Kidney (tissue), 14 donors: ENCODE data around the gene CRB3. TPM values are rescaled to one million over a fixed set of nuclear protein-coding genes. Genes with fewer than 3 reads are reported as not detected.

Experiments
- DNase-seq, 5 donors: peaks; one replicate each; pipeline ENCODE4 v3.0.0-alpha.2; 2013 to 2020
- FAIRE-seq: peaks from 2 replicates; lab custom pipeline; 2012; peaks lifted over from hg19 to GRCh38; lab: Jason Lieb, UNC
- H3K27ac ChIP-seq, 2 donors: one replicate each; pipeline ENCODE4 v1.7.0; 2013; ENCODE audit warnings: low read depth in 2 of 2, low read length in 2 of 2, inconsistent platforms in 1 of 2
- H3K27me3 ChIP-seq: one replicate; pipeline ENCODE4 v1.7.1; 2013; ENCODE audit warnings: low read length, inconsistent platforms; ENCODE audit not compliant: control insufficient read depth, insufficient read depth
- H3K36me3 ChIP-seq, 3 donors: one replicate each; pipeline versions ENCODE4 v1.7.0 to v1.7.1; 2013; ENCODE audit warnings: low read length in 3 of 3, control low read depth in 1 of 3, inconsistent platforms in 1 of 3; ENCODE audit not compliant: insufficient read depth in 3 of 3, control insufficient read depth in 2 of 3
- H3K4me1 ChIP-seq, 3 donors: one replicate each; pipeline versions ENCODE4 v1.7.0 to v1.7.1; 2013; ENCODE audit warnings: low read length in 3 of 3, inconsistent platforms in 1 of 3, low read depth in 1 of 3; ENCODE audit not compliant: control insufficient read depth in 2 of 3, insufficient read depth in 2 of 3
- H3K4me3 ChIP-seq, 3 donors: one replicate each; pipeline versions ENCODE4 v1.7.0 to v1.8.1; 2013; ENCODE audit warnings: low read length in 3 of 3, control low read depth in 1 of 3, inconsistent platforms in 1 of 3
- H3K9ac ChIP-seq, 3 donors: one replicate each; pipeline versions ENCODE4 v1.7.0 to v1.7.1; 2013; ENCODE audit warnings: low read length in 3 of 3, control low read depth in 1 of 3, inconsistent platforms in 1 of 3
- H3K9me3 ChIP-seq, 3 donors: one replicate each; pipeline versions ENCODE4 v1.7.0 to v1.7.1; 2013; ENCODE audit warnings: low read length in 3 of 3, control low read depth in 1 of 3, inconsistent platforms in 1 of 3; ENCODE audit not compliant: control insufficient read depth in 2 of 3, insufficient read depth in 1 of 3
- intact Hi-C: fragments of 100-400 bp; cut with DNase I; formaldehyde crosslinking; loops from one replicate; pipeline ENCODE4 v1.11.1; 2022
- polyA plus RNA-seq: library from polyadenylated mRNA; stranded (reverse); fragments of 350-450 nt; fragmentation: Illumina TruSeq; extraction: RNeasy Lipid Tissue Mini Kit (QIAGEN cat#74804); gene quantifications from one replicate; pipeline ENCODE4 v1.2.3, GENCODE V29; 2014; ENCODE audit warnings: low read depth, low replicate concordance; ENCODE audit not compliant: insufficient read depth
- total RNA-seq: library from RNA; stranded (reverse); fragmentation: NEBNext Ultra II Directional; extraction: Animal tissue kit (Norgen Biotek cat#: 25700); gene quantifications from one replicate; pipeline ENCODE4 v1.2.1, GENCODE V29; 2021
- TF ChIP-seq, protein P1 (sequence below): IDR thresholded peaks from 3 replicates; pipeline ENCODE4 v1.5.1; 2012; ENCODE audit warnings: mild to moderate bottlenecking, moderate library complexity, borderline replicate concordance; ENCODE audit not compliant: insufficient read depth; ENCODE audit errors: extremely low read depth
- donor health status: control.
- donor health status: control.
- donor health status: control.
- donor health status: control.
- donor health status: control.
- donor health status: DM: yes; HTN: yes; CAD: no.
- donor health status: Normal renal cell carcinoma (clear cell type).

CRB3 gene
- total and polyA plus RNA-seq, 2 donors from 2014 or later = 51.9 to 58.2 TPM

DNA sequence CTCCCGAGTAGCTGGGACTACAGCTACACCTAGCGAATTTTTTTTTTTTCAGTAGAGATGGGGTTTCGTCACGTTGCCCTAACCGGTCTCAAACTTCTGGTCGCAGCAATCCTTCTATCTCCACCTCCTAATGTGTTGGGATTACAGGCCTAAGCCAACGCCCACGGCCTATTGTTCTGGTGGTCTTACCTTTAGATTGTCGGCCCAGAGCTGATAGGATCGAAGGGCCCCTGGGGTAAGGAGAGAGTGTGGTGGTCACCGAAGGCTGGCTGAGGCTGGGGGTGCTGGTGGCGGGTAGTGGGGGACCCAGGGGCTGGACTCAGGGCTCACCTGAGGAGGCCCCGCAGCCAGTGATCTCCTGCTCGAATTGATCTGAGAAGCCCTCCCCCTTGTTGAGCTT is 7.0 kb downstream of the CRB3 start:
- no peak overlapping the region for H3K27ac ChIP-seq
- H3K36me3 ChIP-seq = peaks cover 0 to 8% (median 5%) of the 10 kb centered on the region in 3 donors
- H3K4me1 ChIP-seq = peaks cover 0 to 3% (median 0%) of the 10 kb centered on the region in 3 donors
- H3K4me3 ChIP-seq = no peak overlapping the region
- FAIRE-seq (no peak), DNase-seq (no peak)
- intact Hi-C loops = no loop called here
- H3K27me3 ChIP-seq = peaks cover 2% of the 10 kb centered on the region
- TF ChIP-seq, protein P1, sequence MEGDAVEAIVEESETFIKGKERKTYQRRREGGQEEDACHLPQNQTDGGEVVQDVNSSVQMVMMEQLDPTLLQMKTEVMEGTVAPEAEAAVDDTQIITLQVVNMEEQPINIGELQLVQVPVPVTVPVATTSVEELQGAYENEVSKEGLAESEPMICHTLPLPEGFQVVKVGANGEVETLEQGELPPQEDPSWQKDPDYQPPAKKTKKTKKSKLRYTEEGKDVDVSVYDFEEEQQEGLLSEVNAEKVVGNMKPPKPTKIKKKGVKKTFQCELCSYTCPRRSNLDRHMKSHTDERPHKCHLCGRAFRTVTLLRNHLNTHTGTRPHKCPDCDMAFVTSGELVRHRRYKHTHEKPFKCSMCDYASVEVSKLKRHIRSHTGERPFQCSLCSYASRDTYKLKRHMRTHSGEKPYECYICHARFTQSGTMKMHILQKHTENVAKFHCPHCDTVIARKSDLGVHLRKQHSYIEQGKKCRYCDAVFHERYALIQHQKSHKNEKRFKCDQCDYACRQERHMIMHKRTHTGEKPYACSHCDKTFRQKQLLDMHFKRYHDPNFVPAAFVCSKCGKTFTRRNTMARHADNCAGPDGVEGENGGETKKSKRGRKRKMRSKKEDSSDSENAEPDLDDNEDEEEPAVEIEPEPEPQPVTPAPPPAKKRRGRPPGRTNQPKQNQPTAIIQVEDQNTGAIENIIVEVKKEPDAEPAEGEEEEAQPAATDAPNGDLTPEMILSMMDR = no peak
- H3K9me3 ChIP-seq = no peaks in the 10 kb centered on the region
- H3K9ac ChIP-seq = no peak overlapping the region

DNA sequence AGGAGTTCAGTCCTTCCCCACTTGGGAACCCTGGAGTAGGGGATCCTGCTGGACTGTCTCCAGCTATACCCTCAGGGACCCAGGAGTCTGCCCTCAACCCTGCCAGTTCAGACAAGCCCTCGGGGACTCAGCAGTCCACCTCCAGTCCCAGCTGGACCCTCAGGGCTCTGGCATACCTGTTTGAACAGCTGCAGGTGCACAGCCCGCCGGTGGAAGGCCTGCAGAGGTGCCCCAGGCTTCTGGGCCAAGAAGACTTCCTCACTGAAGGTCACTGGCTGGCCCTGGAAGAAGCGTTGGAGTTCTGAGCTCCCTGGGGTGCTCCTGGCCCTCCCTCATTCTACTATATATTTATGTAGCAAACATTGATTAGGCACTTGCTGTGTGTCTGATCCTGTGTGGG is 8.6 kb downstream of the CRB3 start:
- H3K4me3 ChIP-seq = no peak overlapping the region
- H3K27me3 ChIP-seq = peaks cover 2% of the 10 kb centered on the region
- no peak overlapping the region for H3K27ac ChIP-seq
- H3K9me3 ChIP-seq = no peaks in the 10 kb centered on the region
- DNase-seq (no peak), FAIRE-seq (no peak)
- H3K4me1 ChIP-seq = peaks cover 0 to 4% (median 0%) of the 10 kb centered on the region in 3 donors
- intact Hi-C loops = no loop called here
- H3K9ac ChIP-seq = no peak overlapping the region
- TF ChIP-seq, protein P1 = no peak
- H3K36me3 ChIP-seq = peaks cover 0 to 4% (median 0%) of the 10 kb centered on the region in 3 donors

DNA sequence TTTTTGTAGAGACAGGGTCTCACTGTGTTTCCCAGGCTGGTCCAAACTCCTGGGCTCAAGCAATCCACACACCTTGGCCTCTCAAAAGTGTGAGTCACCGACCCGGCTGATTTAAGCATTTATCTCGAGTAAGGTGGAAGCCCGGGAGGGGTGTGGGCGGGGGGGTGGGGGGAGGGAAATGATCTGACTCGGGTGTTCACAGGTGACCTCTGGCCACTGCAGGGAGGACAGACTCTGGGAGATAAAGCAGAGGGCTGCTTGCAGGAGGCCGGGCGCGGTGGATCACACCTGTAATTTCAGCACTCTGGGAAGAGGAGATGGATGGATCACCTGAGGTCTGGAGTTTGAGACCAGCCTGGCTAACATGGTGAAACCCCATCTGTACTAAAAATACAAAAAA is 9.6 kb downstream of the CRB3 start:
- Histone ChIP-seq H3K4me1 (peaks cover 0 to 4% (median 0%) of the 10 kb centered on the region in 3 donors), H3K27me3 (peaks cover 2% of the 10 kb centered on the region), H3K9me3 (no peaks in the 10 kb centered on the region), H3K36me3 (no peaks in the 10 kb centered on the region), H3K27ac (no peak overlapping the region), H3K4me3 (no peak overlapping the region), H3K9ac (no peak overlapping the region)
- intact Hi-C loops = no loop called here
- no peak for DNase-seq
- TF ChIP-seq, protein P1 = no peak
- FAIRE-seq = no peak
